ENCODE results near the gene COL8A2.

The COL8A2 gene

DNA sequence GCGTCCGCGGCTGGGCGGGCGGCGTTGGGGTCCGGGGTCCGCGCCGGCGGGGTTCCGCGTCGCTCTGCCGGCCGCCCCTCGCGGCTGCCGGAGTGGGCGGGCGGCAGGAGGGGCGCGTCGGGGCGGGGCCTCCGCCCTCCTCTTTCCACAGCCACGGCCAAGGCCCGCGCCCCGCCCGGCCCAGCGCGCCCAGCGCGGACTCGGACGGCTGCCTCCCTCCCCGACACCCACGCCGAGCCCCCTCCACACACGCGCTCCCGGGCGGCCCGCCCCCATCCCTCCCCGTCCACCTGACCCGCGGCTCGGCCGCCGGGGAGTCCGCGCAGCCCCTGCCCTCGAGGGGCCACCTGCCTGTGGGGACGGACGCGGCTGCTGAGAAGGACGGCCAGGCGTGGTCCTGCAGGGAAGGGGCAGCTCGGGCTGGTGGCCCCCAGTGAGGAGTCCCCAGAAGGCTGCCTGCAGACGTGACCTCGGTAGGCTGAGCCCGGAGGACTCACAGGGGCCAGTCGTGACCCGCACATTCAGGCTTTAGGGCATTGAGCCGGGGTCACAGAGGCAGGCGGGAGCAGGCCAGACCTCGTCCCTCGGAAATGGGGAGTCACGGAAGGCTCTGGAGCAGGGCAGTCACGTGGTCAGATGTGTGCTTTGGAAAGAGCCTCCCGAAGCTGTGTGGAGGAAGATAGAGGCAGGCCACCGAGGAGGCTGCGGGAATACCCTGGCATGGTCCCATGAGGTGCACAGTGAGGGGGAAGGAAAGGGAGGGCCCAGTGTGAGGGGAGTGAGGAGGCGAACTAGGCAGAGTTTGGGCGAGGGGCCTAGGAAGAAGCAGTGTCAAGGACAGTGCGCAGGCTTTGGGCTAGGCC is at the start of gene COL8A2:
Gene COL8A2 (minus strand): TSS at position 94 of the 863 bp plus-strand sequence. CDS start 24,980 bp downstream, outside the sequence.
- no peak for DNase-seq (ENCODE audit: low read depth)
- TF ChIP-seq, protein P1, sequence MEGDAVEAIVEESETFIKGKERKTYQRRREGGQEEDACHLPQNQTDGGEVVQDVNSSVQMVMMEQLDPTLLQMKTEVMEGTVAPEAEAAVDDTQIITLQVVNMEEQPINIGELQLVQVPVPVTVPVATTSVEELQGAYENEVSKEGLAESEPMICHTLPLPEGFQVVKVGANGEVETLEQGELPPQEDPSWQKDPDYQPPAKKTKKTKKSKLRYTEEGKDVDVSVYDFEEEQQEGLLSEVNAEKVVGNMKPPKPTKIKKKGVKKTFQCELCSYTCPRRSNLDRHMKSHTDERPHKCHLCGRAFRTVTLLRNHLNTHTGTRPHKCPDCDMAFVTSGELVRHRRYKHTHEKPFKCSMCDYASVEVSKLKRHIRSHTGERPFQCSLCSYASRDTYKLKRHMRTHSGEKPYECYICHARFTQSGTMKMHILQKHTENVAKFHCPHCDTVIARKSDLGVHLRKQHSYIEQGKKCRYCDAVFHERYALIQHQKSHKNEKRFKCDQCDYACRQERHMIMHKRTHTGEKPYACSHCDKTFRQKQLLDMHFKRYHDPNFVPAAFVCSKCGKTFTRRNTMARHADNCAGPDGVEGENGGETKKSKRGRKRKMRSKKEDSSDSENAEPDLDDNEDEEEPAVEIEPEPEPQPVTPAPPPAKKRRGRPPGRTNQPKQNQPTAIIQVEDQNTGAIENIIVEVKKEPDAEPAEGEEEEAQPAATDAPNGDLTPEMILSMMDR (conservative IDR thresholded peaks at IDR 0.05; ENCODE audit: low read depth, low read length), result no peak
- H3K4me3 ChIP-seq (ENCODE audit: low read length), result peak within 1 kb of the TSS; percentile 21

DNA sequence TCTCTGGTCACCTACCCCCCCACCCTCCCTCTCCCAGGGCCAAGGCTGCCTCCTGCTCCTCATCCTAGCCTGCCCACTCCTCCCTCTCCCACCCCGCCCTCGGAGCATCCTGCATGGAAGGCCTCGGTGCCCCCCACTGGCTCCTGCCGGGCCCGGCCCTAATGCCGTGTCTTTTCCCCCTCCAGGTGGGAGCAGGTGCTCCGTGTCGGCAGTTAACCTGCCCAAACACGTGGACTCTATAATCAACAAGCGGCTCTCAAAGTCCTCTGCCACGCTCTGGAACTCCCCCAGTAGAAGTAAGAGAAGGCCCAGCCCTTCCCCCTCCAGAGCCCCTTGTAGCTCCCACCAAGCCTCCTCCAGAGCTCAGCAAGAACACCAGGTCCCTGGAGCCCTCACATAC is 49.7 kb upstream of the COL8A2 start:
- TF ChIP-seq, protein P1 (conservative IDR thresholded peaks at IDR 0.05; ENCODE audit: low read depth, low read length), result no peak
- H3K4me3 ChIP-seq (ENCODE audit: low read length), result no peak overlapping the region
- DNase-seq (ENCODE audit: low read depth), result no peak

- TF ChIP-seq, protein P1 (conservative IDR thresholded peaks at IDR 0.05; ENCODE audit: low read depth, low read length), result no peak
- DNase-seq (ENCODE audit: low read depth), result peak; percentile 65
- no peak overlapping the region for H3K4me3 ChIP-seq (ENCODE audit: low read length)
Measured at GRCh38 chr1:36172983-36173382, 48.0 kb upstream of the COL8A2 start.

DNA sequence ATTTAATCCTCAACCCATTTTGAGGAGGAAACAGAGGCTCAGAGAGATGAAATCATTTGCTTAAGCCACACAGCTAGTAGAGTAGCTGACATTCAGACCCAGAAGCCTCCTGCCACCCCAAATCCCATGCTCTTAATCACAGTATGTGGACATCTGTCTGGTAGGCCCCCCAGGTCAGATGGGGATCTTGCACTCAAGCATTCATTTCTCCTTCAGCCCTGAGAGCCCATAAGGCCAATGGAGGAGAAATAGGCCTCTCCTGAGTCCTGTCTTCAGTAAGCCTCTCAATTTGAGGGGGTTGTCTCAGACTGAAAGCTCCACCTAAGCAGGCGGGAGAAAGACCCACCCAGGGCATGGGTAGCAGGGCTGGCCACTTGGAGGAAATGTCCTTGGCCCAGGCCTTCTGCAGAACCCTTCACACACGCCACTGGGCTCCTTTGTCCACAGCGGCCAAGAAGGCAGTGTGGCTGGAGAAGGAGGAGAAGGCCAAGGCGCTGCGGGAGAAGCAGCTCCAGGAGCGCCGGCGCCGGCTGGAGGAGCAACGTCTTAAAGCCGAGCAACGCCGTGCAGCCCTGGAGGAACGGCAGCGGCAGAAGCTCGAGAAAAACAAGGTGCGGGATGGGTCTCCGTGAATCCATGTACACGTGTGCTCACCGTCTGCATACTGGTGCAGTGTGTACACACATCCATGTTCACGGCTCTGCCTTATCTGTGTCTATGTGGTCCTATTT is 47.2 kb upstream of the COL8A2 start:
- no peak overlapping the region for H3K4me3 ChIP-seq (ENCODE audit: low read length)
- no peak for DNase-seq (ENCODE audit: low read depth)
- TF ChIP-seq, protein P1 (conservative IDR thresholded peaks at IDR 0.05; ENCODE audit: low read depth, low read length), result no peak

DNA sequence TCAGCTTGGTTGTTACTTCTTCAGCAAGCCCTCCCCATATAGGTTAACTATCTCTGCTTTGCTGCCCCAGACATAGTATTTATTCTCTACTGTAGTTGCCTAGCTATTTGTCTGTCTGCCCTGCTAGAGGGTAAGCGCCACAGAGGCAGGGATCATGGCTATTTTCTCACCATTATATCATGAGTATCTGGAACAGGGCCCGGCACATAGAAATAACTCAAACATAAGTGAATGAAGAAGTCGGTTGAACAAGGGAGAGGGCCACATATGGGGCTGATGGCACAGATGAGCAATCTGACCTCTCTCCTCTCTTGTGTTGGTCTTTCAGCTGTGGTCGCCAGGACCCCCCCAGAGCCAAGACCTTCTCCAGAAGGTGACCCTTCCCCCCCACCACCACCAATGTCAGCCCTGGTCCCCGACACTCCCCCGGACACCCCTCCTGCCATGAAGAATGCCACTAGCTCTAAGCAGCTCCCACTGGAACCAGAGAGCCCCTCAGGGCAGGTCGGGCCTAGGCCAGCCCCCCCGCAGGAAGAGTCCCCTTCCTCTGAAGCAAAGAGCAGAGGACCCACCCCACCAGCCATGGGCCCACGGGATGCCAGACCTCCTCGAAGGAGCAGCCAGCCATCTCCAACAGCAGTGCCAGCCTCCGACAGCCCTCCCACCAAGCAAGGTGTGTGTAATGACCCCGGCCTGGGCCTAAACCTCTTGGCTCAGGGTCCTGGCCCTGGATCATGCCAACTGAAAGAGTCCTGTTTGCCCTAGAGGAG is 45.8 kb upstream of the COL8A2 start:
- H3K4me3 ChIP-seq (ENCODE audit: low read length), result no peak overlapping the region
- TF ChIP-seq, protein P1 (conservative IDR thresholded peaks at IDR 0.05; ENCODE audit: low read depth, low read length), result no peak
- no peak for DNase-seq (ENCODE audit: low read depth)

GRCh38 chr1:36168514-36168913 is 43.5 kb upstream of the COL8A2 start:
- DNase-seq (ENCODE audit: low read depth), result no peak

More at GRCh38 chr1:36168514-36168913, 43.5 kb upstream of the COL8A2 start:
- H3K4me3 ChIP-seq (ENCODE audit: low read length), result no peak overlapping the region
- TF ChIP-seq, protein P1 (conservative IDR thresholded peaks at IDR 0.05; ENCODE audit: low read depth, low read length), result no peak

Measured in retinal pigment epithelial cell (primary cell).